GM12878 (cell line): ENCODE results near the gene MAPK8IP1. TPM values are rescaled to one million over a fixed set of nuclear protein-coding genes. Genes with fewer than 3 reads are reported as not detected.

Experiments
- ATAC-seq: fragments of 200-7000 bp; cut with Tn5 transposase; 3 replicates; pipeline ENCODE4 v1.9.1; 2020; ENCODE audit warnings: mild to moderate bottlenecking, moderate library complexity
- BruUV-seq: library from RNA; stranded (reverse); fragments of 400-500 nt; replicated peaks from 2 replicates; lab custom pipeline; 2021; lab: Mats Ljungman, UMichigan
- CTCF ChIA-PET: fragments of 300-600 bp; sonication (Branson Sonifier 250); formaldehyde crosslinking; extraction: SDS; loops from one replicate; lab custom pipeline; 2021; ENCODE audit warnings: inconsistent platforms; lab: Yijun Ruan, JAX
- POLR2A ChIA-PET: fragments of 350-600 bp; formaldehyde crosslinking; extraction: SDS; loops from one replicate; lab custom pipeline; 2021; ENCODE audit warnings: inconsistent platforms; lab: Charles Lee
- RAD21 ChIA-PET: fragments of 300-600 bp; sonication (Branson Sonifier 250); formaldehyde crosslinking; loops from one replicate; lab custom pipeline; 2023; ENCODE audit warnings: antibody characterized with exemption; ENCODE audit not compliant: unreplicated experiment; lab: Charles Lee
- SMC1A ChIA-PET: fragments of 300-600 bp; sonication (Branson Sonifier 250); formaldehyde crosslinking; loops from one replicate; lab custom pipeline; 2023; ENCODE audit not compliant: unreplicated experiment, uncharacterized antibody; lab: Charles Lee
- DNase-seq: peaks from one replicate; pipeline ENCODE4 v3.0.0-alpha.2; 2011; ENCODE audit warnings: low read depth, low spot score
- FAIRE-seq: peaks from 3 replicates; lab custom pipeline; 2011; peaks lifted over from hg19 to GRCh38; lab: Jason Lieb, UNC
- H2AFZ ChIP-seq: 2 replicates; pipeline ENCODE4 v1.6.0; 2011; ENCODE audit warnings: low read depth, low read length, control low read depth; ENCODE audit not compliant: control insufficient read depth
- H3K27ac ChIP-seq: 2 replicates; pipeline ENCODE4 v1.5.1; 2011; ENCODE audit warnings: control low read depth; ENCODE audit not compliant: control insufficient read depth, insufficient read depth
- H3K27me3 ChIP-seq, 2 experiments: replicated peaks in 1 of 2; 2 replicates each; pipeline versions ENCODE4 v1.6.0 to v1.6.1; 2011; ENCODE audit warnings: low read length in 1 of 2; ENCODE audit not compliant: control insufficient read depth in 2 of 2, insufficient read depth in 2 of 2
- H3K36me3 ChIP-seq, 2 experiments: 2 replicates each; pipeline ENCODE4 v1.5.1; 2011; ENCODE audit warnings: low read length in 1 of 2; ENCODE audit not compliant: control insufficient read depth in 2 of 2, insufficient read depth in 2 of 2
- H3K4me1 ChIP-seq: 2 replicates; pipeline ENCODE4 v1.6.1; 2011; ENCODE audit warnings: mild to moderate bottlenecking, low read length, moderate library complexity, mixed read lengths; ENCODE audit not compliant: control insufficient read depth, insufficient read depth
- H3K4me2 ChIP-seq: 2 replicates; pipeline ENCODE4 v1.6.0; 2011; ENCODE audit warnings: control low read depth; ENCODE audit not compliant: control insufficient read depth, insufficient read depth
- H3K4me3 ChIP-seq: fragments of 200-600 bp; sonication (generic); 2 replicates; pipeline ENCODE4 v1.5.1; 2016
- H3K79me2 ChIP-seq: 2 replicates; pipeline ENCODE4 v1.6.0; 2011; ENCODE audit warnings: low read length; ENCODE audit not compliant: control insufficient read depth, insufficient read depth
- H3K9ac ChIP-seq: 2 replicates; pipeline ENCODE4 v1.8.0; 2011; ENCODE audit warnings: low read length, control low read depth, mixed read lengths; ENCODE audit not compliant: control insufficient read depth, insufficient read depth
- H3K9me3 ChIP-seq: replicated peaks from 3 replicates; pipeline ENCODE4 v1.5.1; 2011; ENCODE audit warnings: mild to moderate bottlenecking, low read length; ENCODE audit not compliant: control insufficient read depth, insufficient read depth
- H4K20me1 ChIP-seq: 2 replicates; pipeline ENCODE4 v1.6.0; 2011; ENCODE audit not compliant: control insufficient read depth, insufficient read depth
- BMI1 ChIP-seq: fragments of 450-650 bp; IDR thresholded peaks from 2 replicates; pipeline ENCODE4 v1.6.1; 2016; ENCODE audit warnings: mild to moderate bottlenecking, moderate library complexity, borderline replicate concordance
- CREM ChIP-seq: IDR thresholded peaks from 2 replicates; pipeline ENCODE4 v1.6.1; 2014; ENCODE audit warnings: antibody characterized with exemption, low read depth
- IKZF1 ChIP-seq: fragments of 450-650 bp; conservative IDR thresholded peaks from 2 replicates; pipeline ENCODE4 v1.6.1; 2017; ENCODE audit warnings: antibody characterized with exemption, mild to moderate bottlenecking
- IKZF2 ChIP-seq, 2 experiments: fragments of 450-650 bp; IDR thresholded peaks; 2 replicates each; pipeline ENCODE4 v1.6.1; 2017; ENCODE audit warnings: mild to moderate bottlenecking in 2 of 2, moderate library complexity in 2 of 2
- MEF2B ChIP-seq: fragments of 450-650 bp; IDR thresholded peaks from 2 replicates; pipeline ENCODE4 v1.6.1; 2018; ENCODE audit warnings: mild to moderate bottlenecking, moderate library complexity; ENCODE audit not compliant: partially characterized antibody, poor library complexity, severe bottlenecking
- MYB ChIP-seq: fragments of 150-350 bp; IDR thresholded peaks from 2 replicates; pipeline ENCODE4 v1.6.1; 2014; ENCODE audit warnings: mild to moderate bottlenecking, low read depth, low read length, borderline replicate concordance
- NR2C1 ChIP-seq: fragments of 450-650 bp; IDR thresholded peaks from 2 replicates; pipeline ENCODE4 v1.6.1; 2017; ENCODE audit warnings: antibody characterized with exemption, mild to moderate bottlenecking, moderate library complexity
- NRF1 ChIP-seq: conservative IDR thresholded peaks from 2 replicates; pipeline ENCODE4 v1.6.1; 2011; ENCODE audit warnings: mild to moderate bottlenecking, low read depth, low read length, improper control_type of control experiment
- RCOR1 ChIP-seq: conservative IDR thresholded peaks from 2 replicates; pipeline ENCODE4 v1.6.1; 2012; ENCODE audit warnings: low read depth, low read length, improper control_type of control experiment
- SIN3A ChIP-seq: IDR thresholded peaks from 2 replicates; pipeline ENCODE4 v1.6.1; 2012; ENCODE audit warnings: low read depth, low read length, improper control_type of control experiment
- STAT3 ChIP-seq: IDR thresholded peaks from 2 replicates; pipeline ENCODE4 v1.6.1; 2011; ENCODE audit warnings: low read depth, low read length, improper control_type of control experiment
- ZNF384 ChIP-seq: IDR thresholded peaks from 2 replicates; pipeline ENCODE4 v1.6.1; 2012; ENCODE audit warnings: low read depth, mild to moderate bottlenecking, low read length, improper control_type of control experiment, borderline replicate concordance
- WGBS: methylation state at CpG from one replicate; pipeline ENCODE4 v1.1.6; 2016; ENCODE audit warnings: low lambda C conversion rate; ENCODE audit not compliant: insufficient replicate concordance, insufficient coverage; ENCODE audit errors: missing lambda C conversion rate; 5-methylcytosine and 5-hydroxymethylcytosine counted together
- in situ Hi-C: fragments of 300-500 bp; cut with MboI; formaldehyde crosslinking; loops from 9 replicates; pipeline ENCODE4 v1.14.3; 2018; ENCODE audit warnings: mixed read lengths
- intact Hi-C: fragments of 100-400 bp; cut with micrococcal nuclease; formaldehyde crosslinking; loops from one replicate; pipeline ENCODE4 v1.14.2; 2022; ENCODE audit not compliant: unreplicated experiment
- polyA plus RNA-seq, 11 experiments: library from polyadenylated mRNA; depleted of rRNA in 4 of 11; unstranded in 6 of 11; stranded (reverse) in 5 of 11; fragments of >200 nt; fragmentation: Nextera tagmentation in 4 of 11; fragmentation: Illumina TruSeq in 1 of 11; extraction: Ambion mirVana in 4 of 11; extraction: Trizol in 1 of 11; gene quantifications; 1 replicate in 1 of 11; 2 replicates in 10 of 11; pipeline versions ENCODE4 v1.2.1 to v1.2.3, GENCODE V29; 2011 to 2016; ENCODE audit warnings: inconsistent platforms in 2 of 11, missing spikeins in 2 of 11, low read depth in 1 of 11
- total RNA-seq, 4 experiments: library from RNA; depleted of rRNA in 3 of 4; stranded (reverse); fragments of >200 nt in 3 of 4; fragmentation: Illumina TruSeq in 1 of 4; extraction: Trizol in 1 of 4; gene quantifications; 2 replicates each; pipeline versions ENCODE4 v1.2.1 to v1.2.3, GENCODE V29; 2013 to 2021
- TF ChIP-seq, protein P1 (sequence below), 3 experiments: IDR thresholded peaks in 2 of 3; conservative IDR thresholded peaks in 1 of 3; 2 replicates each; pipeline ENCODE4 v1.5.1; 2011; ENCODE audit warnings: low read depth in 3 of 3, low read length in 3 of 3, mild to moderate bottlenecking in 3 of 3, control low read depth in 2 of 3, moderate library complexity in 2 of 3, inconsistent platforms in 1 of 3, mixed read lengths in 1 of 3; ENCODE audit not compliant: control insufficient read depth in 2 of 3, insufficient read depth in 1 of 3; ENCODE audit errors: extremely low read depth in 1 of 3
- TF ChIP-seq, protein P2 (sequence below): fragments of 450-650 bp; formaldehyde crosslinking; IDR thresholded peaks from 2 replicates; pipeline ENCODE4 v1.4.0; 2020; ENCODE audit warnings: mild to moderate bottlenecking, moderate library complexity

Gene MAPK8IP1
- total and polyA plus RNA-seq, 10 of the 15 experiments (the other 5 are each of a cell fraction or from before 2014, with no cell fraction given): 0.04 to 0.44 (median 0.11) TPM; not detected in 2

DNA sequence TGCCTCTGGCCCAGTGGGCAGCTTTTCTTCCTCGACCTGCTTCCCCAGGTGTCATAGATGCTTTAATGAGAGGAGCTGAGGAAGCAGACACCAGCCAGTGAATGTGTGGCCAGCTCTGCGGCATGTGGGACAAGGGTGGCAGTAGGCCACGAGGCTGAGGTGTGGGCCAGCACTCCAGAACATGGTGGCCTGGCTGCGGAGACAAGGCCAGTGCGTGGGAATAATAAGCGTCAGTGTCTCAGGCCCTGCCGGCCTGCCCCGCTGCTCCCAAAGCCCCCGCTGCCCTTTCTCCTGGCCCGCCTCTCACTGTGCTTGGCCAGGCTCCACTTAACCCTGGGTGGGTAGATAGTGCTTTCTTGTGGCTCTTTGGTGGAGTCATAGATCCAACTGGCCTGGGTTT lies 2.1 kb downstream of the MAPK8IP1 start:
- FAIRE-seq: no peak
- no peaks in the 10 kb centered on the region for H3K27me3 ChIP-seq
- no peak overlapping the region for H3K4me2 ChIP-seq
- no peaks in the 10 kb centered on the region for H3K79me2 ChIP-seq
- no peak for DNase-seq
- BruUV-seq: no TSS peak
- POLR2A ChIA-PET: no interaction called here
- RAD21 ChIA-PET: no interaction called here
- TF ChIP-seq MYB: no peak
- TF ChIP-seq SIN3A: no peak
- no peak for TF ChIP-seq NR2C1
- no peak for TF ChIP-seq NRF1
- TF ChIP-seq RCOR1: no peak
- TF ChIP-seq STAT3: no peak
- no peak for TF ChIP-seq ZNF384
- H4K20me1 ChIP-seq: peaks cover 3% of the 10 kb centered on the region; the same call in 1 of the 2 replicates
- WGBS: 81% methylated on average over 10 of the region's 10 CpGs
- H3K36me3 ChIP-seq: no peaks in the 10 kb centered on the region
- SMC1A ChIA-PET: no interaction called here
- H3K27ac ChIP-seq: no peak overlapping the region
- ATAC-seq: no peak
- CTCF ChIA-PET: no interaction called here
- no peaks in the 10 kb centered on the region for H3K4me1 ChIP-seq
- H2AFZ ChIP-seq: no peak overlapping the region
- no peaks in the 10 kb centered on the region for H3K9me3 ChIP-seq
- H3K4me3 ChIP-seq: no peak overlapping the region
- in situ Hi-C loops: no loop called here
- intact Hi-C loops: no loop called here
- no peak overlapping the region for H3K9ac ChIP-seq

- no peaks in the 10 kb centered on the region; a peak in 1 of 4 replicates for H3K27me3 ChIP-seq
- no peaks in the 10 kb centered on the region for H3K9me3 ChIP-seq
- ChIA-PET RAD21 (no interaction called here), POLR2A (no interaction called here), SMC1A (interaction anchor here (0.6 to 1.6 kb wide), 3 partner anchors 9 to 159 kb away, joined by 3 read pairs; no protein-coding TSS in a partner anchor), CTCF (no interaction called here)
- ATAC-seq (no peak), DNase-seq (no peak), FAIRE-seq (no peak)
- H2AFZ ChIP-seq: no peak overlapping the region
- H3K27ac ChIP-seq: no peak overlapping the region
- H3K4me2 ChIP-seq: no peak overlapping the region
- intact Hi-C loops: no loop called here
- 43% methylated on average over 8 of the region's 8 CpGs for WGBS
- BruUV-seq: no TSS peak
- in situ Hi-C loops: no loop called here
- H4K20me1 ChIP-seq: peaks cover 3% of the 10 kb centered on the region
- no peak overlapping the region for H3K4me3 ChIP-seq
- no peak overlapping the region for H3K9ac ChIP-seq
- no peaks in the 10 kb centered on the region for H3K4me1 ChIP-seq
- no peaks in the 10 kb centered on the region for H3K79me2 ChIP-seq
- H3K36me3 ChIP-seq: no peaks in the 10 kb centered on the region
- no peak for TF ChIP-seq MEF2B
- TF ChIP-seq, protein P1, sequence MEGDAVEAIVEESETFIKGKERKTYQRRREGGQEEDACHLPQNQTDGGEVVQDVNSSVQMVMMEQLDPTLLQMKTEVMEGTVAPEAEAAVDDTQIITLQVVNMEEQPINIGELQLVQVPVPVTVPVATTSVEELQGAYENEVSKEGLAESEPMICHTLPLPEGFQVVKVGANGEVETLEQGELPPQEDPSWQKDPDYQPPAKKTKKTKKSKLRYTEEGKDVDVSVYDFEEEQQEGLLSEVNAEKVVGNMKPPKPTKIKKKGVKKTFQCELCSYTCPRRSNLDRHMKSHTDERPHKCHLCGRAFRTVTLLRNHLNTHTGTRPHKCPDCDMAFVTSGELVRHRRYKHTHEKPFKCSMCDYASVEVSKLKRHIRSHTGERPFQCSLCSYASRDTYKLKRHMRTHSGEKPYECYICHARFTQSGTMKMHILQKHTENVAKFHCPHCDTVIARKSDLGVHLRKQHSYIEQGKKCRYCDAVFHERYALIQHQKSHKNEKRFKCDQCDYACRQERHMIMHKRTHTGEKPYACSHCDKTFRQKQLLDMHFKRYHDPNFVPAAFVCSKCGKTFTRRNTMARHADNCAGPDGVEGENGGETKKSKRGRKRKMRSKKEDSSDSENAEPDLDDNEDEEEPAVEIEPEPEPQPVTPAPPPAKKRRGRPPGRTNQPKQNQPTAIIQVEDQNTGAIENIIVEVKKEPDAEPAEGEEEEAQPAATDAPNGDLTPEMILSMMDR (IDR thresholded peaks at IDR 0.05 in 2 of 3, conservative IDR thresholded peaks at IDR 0.05 in 1 of 3; ENCODE audit: control insufficient read depth in 2 of 3, extremely low read depth in 1 of 3, insufficient read depth in 1 of 3, low read depth in 3 of 3, low read length in 3 of 3): no peak
- no peak for TF ChIP-seq BMI1
- TF ChIP-seq, protein P2, sequence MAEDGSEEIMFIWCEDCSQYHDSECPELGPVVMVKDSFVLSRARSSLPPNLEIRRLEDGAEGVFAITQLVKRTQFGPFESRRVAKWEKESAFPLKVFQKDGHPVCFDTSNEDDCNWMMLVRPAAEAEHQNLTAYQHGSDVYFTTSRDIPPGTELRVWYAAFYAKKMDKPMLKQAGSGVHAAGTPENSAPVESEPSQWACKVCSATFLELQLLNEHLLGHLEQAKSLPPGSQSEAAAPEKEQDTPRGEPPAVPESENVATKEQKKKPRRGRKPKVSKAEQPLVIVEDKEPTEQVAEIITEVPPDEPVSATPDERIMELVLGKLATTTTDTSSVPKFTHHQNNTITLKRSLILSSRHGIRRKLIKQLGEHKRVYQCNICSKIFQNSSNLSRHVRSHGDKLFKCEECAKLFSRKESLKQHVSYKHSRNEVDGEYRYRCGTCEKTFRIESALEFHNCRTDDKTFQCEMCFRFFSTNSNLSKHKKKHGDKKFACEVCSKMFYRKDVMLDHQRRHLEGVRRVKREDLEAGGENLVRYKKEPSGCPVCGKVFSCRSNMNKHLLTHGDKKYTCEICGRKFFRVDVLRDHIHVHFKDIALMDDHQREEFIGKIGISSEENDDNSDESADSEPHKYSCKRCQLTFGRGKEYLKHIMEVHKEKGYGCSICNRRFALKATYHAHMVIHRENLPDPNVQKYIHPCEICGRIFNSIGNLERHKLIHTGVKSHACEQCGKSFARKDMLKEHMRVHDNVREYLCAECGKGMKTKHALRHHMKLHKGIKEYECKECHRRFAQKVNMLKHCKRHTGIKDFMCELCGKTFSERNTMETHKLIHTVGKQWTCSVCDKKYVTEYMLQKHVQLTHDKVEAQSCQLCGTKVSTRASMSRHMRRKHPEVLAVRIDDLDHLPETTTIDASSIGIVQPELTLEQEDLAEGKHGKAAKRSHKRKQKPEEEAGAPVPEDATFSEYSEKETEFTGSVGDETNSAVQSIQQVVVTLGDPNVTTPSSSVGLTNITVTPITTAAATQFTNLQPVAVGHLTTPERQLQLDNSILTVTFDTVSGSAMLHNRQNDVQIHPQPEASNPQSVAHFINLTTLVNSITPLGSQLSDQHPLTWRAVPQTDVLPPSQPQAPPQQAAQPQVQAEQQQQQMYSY: no peak
- no peak for TF ChIP-seq IKZF2 (IDR thresholded peaks at IDR 0.05)
- TF ChIP-seq IKZF1: no peak
- TF ChIP-seq CREM: no peak
These were observed 4.1 kb downstream of the MAPK8IP1 start for GRCh38 chr11:45889555-45889954.
